Fibroblast of lung (primary cell): ENCODE results near the gene MMUT. TPM values are rescaled to one million over a fixed set of nuclear protein-coding genes. Genes with fewer than 3 reads are reported as not detected.
"Not testable (repeated sequence)": the region's sequence is repeated elsewhere in the genome, so short reads cannot be mapped to it uniquely, and the experiment has no call there.

Experiments used
- DNase-seq, 2 donors: peaks; one replicate each; pipeline versions ENCODE4 v3.0.0 to v3.0.0-alpha.2; 2010; ENCODE audit warnings: low read depth in 2 of 2
- H2AFZ ChIP-seq: 2 replicates; pipeline ENCODE4 v1.5.1; 2012; ENCODE audit warnings: low read length, control low read depth, inconsistent platforms
- H3K27ac ChIP-seq: 2 replicates; pipeline ENCODE4 v1.5.1; 2011; ENCODE audit warnings: low read length, control low read depth; ENCODE audit not compliant: insufficient read depth
- H3K27me3 ChIP-seq: 2 replicates; pipeline ENCODE4 v1.5.1; 2011; ENCODE audit warnings: mild to moderate bottlenecking, low read length; ENCODE audit not compliant: control insufficient read depth, insufficient read depth
- H3K36me3 ChIP-seq: 2 replicates; pipeline ENCODE4 v1.5.1; 2011; ENCODE audit warnings: low read length; ENCODE audit not compliant: control insufficient read depth, insufficient read depth
- H3K4me1 ChIP-seq: 2 replicates; pipeline ENCODE4 v1.5.1; 2011; ENCODE audit warnings: low read length; ENCODE audit not compliant: control insufficient read depth, insufficient read depth; ENCODE audit errors: extremely low read depth
- H3K4me2 ChIP-seq: 2 replicates; pipeline ENCODE4 v1.5.1; 2011; ENCODE audit warnings: low read length, control low read depth; ENCODE audit not compliant: insufficient read depth; ENCODE audit errors: extremely low read depth
- H3K4me3 ChIP-seq, 4 experiments: fragments of 200-600 bp in 1 of 4; sonication (generic) in 1 of 4; replicated peaks in 1 of 4; 2 replicates each; pipeline ENCODE4 v1.5.1; 2011 to 2016; ENCODE audit warnings: low read length in 4 of 4, low read depth in 3 of 4, mild to moderate bottlenecking in 3 of 4, control low read depth in 2 of 4, inconsistent platforms in 1 of 4, mixed read lengths in 1 of 4; ENCODE audit not compliant: insufficient read depth in 1 of 4; ENCODE audit errors: control extremely low read depth in 1 of 4
- H3K79me2 ChIP-seq: 2 replicates; pipeline ENCODE4 v1.5.1; 2012; ENCODE audit warnings: mild to moderate bottlenecking, low read length, inconsistent platforms; ENCODE audit not compliant: control insufficient read depth, insufficient read depth
- H3K9ac ChIP-seq: 2 replicates; pipeline ENCODE4 v1.5.1; 2011; ENCODE audit warnings: mild to moderate bottlenecking, low read length, control low read depth; ENCODE audit not compliant: insufficient read depth
- H3K9me3 ChIP-seq: 2 replicates; pipeline ENCODE4 v1.5.1; 2012; ENCODE audit warnings: low read depth, low read length; ENCODE audit not compliant: control insufficient read depth, insufficient read depth
- H4K20me1 ChIP-seq: 2 replicates; pipeline ENCODE4 v1.5.1; 2011; ENCODE audit warnings: low read length; ENCODE audit not compliant: control insufficient read depth, insufficient read depth; ENCODE audit errors: extremely low read depth
- EZH2 ChIP-seq: IDR thresholded peaks from 2 replicates; pipeline ENCODE4 v1.5.1; 2012; ENCODE audit warnings: low read length, control low read depth, mild to moderate bottlenecking; ENCODE audit errors: missing control alignments
- polyA plus RNA-seq, 2 donors: library from polyadenylated mRNA; depleted of rRNA in 1 of 2; stranded (reverse) in 1 of 2; unstranded in 1 of 2; fragments of >200 nt; gene quantifications; 2 replicates each; pipeline ENCODE4 v1.2.1, GENCODE V29; 2011 to 2012; ENCODE audit warnings: missing spikeins in 1 of 2
- total RNA-seq: library from RNA; depleted of rRNA; stranded (reverse); fragments of >200 nt; gene quantifications from 2 replicates; pipeline ENCODE4 v1.2.1, GENCODE V29; 2014
- TF ChIP-seq, protein P1 (sequence below), 2 donors: IDR thresholded peaks in 1 of 2; conservative IDR thresholded peaks in 1 of 2; 1 replicate in 1 of 2; 2 replicates in 1 of 2; pipeline ENCODE4 v1.5.1; 2011 to 2012; ENCODE audit warnings: low read length in 2 of 2, control low read depth in 1 of 2, inconsistent platforms in 1 of 2, low read depth in 1 of 2, mild to moderate bottlenecking in 1 of 2

Gene MMUT
- total and polyA plus RNA-seq, 2 donors (not counting 1 experiment from before 2014, with no cell fraction given): 20.8 to 28.0 TPM

DNA sequence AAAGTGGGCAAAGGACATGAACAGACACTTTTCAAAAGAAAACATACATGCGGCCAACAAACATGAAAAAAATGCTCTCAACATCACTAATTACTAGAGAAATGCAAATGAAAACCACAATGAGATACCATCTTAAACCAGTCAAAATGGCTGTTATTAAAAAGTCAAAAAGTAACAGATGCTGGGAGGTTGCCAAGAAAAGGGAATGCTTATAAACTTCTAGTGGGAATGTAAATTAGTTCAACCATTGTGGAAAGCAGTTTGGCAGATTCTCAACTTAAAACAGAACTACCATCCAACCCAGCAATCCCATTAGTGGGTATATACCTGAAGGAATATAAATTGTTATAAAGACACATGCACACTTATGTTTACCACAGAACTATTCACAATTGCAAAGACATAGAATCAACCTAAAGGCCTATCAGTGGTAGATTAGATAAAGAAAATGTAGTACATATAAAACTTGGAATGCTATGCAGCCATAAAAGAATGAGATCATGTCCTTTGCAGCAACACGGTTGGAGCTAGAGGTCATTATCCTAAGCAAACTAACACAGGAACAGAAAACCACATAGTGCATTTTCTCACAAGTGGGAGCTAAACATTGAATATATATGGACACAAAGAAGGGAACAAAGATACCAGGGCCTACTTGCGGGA lies 16.4 kb upstream of the MMUT start:
- no peaks in the 10 kb centered on the region for H3K36me3 ChIP-seq

DNA sequence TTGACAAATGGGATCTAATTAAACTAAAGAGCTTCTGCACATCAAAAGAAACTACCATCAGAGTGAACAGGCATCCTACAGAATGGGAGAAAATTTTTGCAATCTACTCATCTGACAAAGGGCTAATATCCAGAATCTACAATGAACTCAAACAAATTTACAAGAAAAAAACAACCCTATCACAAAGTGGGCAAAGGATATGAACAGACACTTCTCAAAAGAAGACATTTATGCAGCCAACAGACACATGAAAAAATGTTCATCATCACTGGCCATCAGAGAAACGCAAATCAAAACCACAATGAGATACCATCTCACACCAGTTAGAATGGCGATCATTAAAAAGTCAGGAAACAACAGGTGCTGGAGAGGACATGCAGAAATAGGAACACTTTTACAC lies 13.5 kb upstream of the MMUT start:
- not testable (repeated sequence) for H3K27ac ChIP-seq, H3K36me3 ChIP-seq, H3K27me3 ChIP-seq, H2AFZ ChIP-seq, H3K4me2 ChIP-seq, H3K79me2 ChIP-seq, H3K4me1 ChIP-seq, H3K9ac ChIP-seq, H3K4me3 ChIP-seq, H4K20me1 ChIP-seq, DNase-seq, H3K9me3 ChIP-seq

More for the DNA sequence above, 16.4 kb upstream of the MMUT start:
- Histone ChIP-seq H3K4me1 (no peaks in the 10 kb centered on the region), H4K20me1 (no peaks in the 10 kb centered on the region), H3K4me2 (no peak overlapping the region), H3K4me3 (no peak overlapping the region), H2AFZ (no peak overlapping the region), H3K9me3 (no peaks in the 10 kb centered on the region), H3K27ac (no peak overlapping the region), H3K79me2 (no peaks in the 10 kb centered on the region), H3K27me3 (no peaks in the 10 kb centered on the region), H3K9ac (no peak overlapping the region)
- no peak for DNase-seq
- TF ChIP-seq, protein P1, sequence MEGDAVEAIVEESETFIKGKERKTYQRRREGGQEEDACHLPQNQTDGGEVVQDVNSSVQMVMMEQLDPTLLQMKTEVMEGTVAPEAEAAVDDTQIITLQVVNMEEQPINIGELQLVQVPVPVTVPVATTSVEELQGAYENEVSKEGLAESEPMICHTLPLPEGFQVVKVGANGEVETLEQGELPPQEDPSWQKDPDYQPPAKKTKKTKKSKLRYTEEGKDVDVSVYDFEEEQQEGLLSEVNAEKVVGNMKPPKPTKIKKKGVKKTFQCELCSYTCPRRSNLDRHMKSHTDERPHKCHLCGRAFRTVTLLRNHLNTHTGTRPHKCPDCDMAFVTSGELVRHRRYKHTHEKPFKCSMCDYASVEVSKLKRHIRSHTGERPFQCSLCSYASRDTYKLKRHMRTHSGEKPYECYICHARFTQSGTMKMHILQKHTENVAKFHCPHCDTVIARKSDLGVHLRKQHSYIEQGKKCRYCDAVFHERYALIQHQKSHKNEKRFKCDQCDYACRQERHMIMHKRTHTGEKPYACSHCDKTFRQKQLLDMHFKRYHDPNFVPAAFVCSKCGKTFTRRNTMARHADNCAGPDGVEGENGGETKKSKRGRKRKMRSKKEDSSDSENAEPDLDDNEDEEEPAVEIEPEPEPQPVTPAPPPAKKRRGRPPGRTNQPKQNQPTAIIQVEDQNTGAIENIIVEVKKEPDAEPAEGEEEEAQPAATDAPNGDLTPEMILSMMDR (conservative IDR thresholded peaks at IDR 0.05 in 1 of 2, IDR thresholded peaks at IDR 0.05 in 1 of 2; ENCODE audit: low read depth in 1 of 2, low read length in 2 of 2): no peak
- TF ChIP-seq EZH2: no peak

DNA sequence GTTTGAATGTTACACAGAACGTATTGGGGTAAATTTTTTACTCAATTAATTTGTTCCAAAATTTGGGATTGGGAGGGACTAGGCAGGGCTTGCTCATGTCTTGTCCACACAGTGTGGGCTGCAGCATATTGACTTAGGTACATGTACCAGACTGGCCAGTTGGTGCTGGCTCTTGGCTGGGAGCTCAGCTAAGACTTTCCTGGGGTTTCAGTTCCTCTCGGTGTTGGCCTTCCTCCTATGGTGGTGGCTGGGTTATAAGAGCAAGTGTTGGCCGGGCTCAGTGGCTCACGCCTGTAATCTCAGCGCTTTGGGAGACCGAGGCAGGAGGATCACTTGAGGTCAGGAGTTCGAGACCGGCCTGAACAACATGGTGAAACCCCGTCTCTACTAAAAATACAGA lies 5.0 kb upstream of the MMUT start:
- TF ChIP-seq, protein P1 (conservative IDR thresholded peaks at IDR 0.05 in 1 of 2, IDR thresholded peaks at IDR 0.05 in 1 of 2; ENCODE audit: low read depth in 1 of 2, low read length in 2 of 2): no peak
- no peak for TF ChIP-seq EZH2
- DNase-seq: no peak
- Histone ChIP-seq H3K4me1 (no peaks in the 10 kb centered on the region), H4K20me1 (no peaks in the 10 kb centered on the region), H3K27ac (no peak overlapping the region), H3K36me3 (no peaks in the 10 kb centered on the region), H3K9ac (no peak overlapping the region), H3K4me3 (no peak overlapping the region), H2AFZ (no peak overlapping the region), H3K4me2 (no peak overlapping the region), H3K9me3 (no peaks in the 10 kb centered on the region), H3K27me3 (no peaks in the 10 kb centered on the region), H3K79me2 (peaks cover 23% of the 10 kb centered on the region)
